Loucy (cell line): ENCODE results near the gene ARHGAP40.

ENCODE experiments used
- H2AFZ ChIP-seq: fragments of 200-600 bp; sonication (generic); 2 replicates; pipeline ENCODE4 v1.6.0; 2016; ENCODE audit warnings: antibody characterized with exemption, mild to moderate bottlenecking, low read length, moderate library complexity
- H3F3A ChIP-seq: fragments of 200-600 bp; 2 replicates; pipeline ENCODE4 v1.6.0; 2016; ENCODE audit warnings: antibody characterized with exemption, low read depth, mild to moderate bottlenecking
- H3K27me3 ChIP-seq: fragments of 200-600 bp; sonication (generic); 2 replicates; pipeline ENCODE4 v1.6.1; 2014; ENCODE audit warnings: low read length, mild to moderate bottlenecking; ENCODE audit not compliant: insufficient read depth, poor library complexity, severe bottlenecking
- H3K36me3 ChIP-seq: fragments of 200-600 bp; sonication (generic); 2 replicates; pipeline ENCODE4 v1.6.1; 2016; ENCODE audit warnings: low read length; ENCODE audit not compliant: insufficient read depth
- H3K4me1 ChIP-seq: fragments of 200-600 bp; sonication (generic); 2 replicates; pipeline ENCODE4 v1.5.1; 2014; ENCODE audit warnings: low read length, mild to moderate bottlenecking; ENCODE audit not compliant: insufficient read depth, poor library complexity, severe bottlenecking
- H3K4me2 ChIP-seq: fragments of 200-600 bp; sonication (generic); 2 replicates; pipeline ENCODE4 v1.6.0; 2014; ENCODE audit warnings: antibody characterized with exemption, low read length, low read depth, mild to moderate bottlenecking; ENCODE audit not compliant: poor library complexity, severe bottlenecking
- H3K4me3 ChIP-seq: fragments of 200-600 bp; sonication (generic); 2 replicates; pipeline ENCODE4 v1.5.1; 2014; ENCODE audit warnings: low read length, mild to moderate bottlenecking, mixed read lengths; ENCODE audit not compliant: poor library complexity, severe bottlenecking
- H3K79me2 ChIP-seq: fragments of 200-600 bp; sonication (generic); 2 replicates; pipeline ENCODE4 v1.6.1; 2014; ENCODE audit warnings: low read length; ENCODE audit not compliant: insufficient read depth
- H3K9ac ChIP-seq: fragments of 200-600 bp; sonication (generic); 2 replicates; pipeline ENCODE4 v1.6.0; 2014; ENCODE audit warnings: mild to moderate bottlenecking, low read depth, low read length, moderate library complexity; ENCODE audit not compliant: poor library complexity, severe bottlenecking
- H3K9me2 ChIP-seq: fragments of 200-600 bp; sonication (generic); replicated peaks from 2 replicates; pipeline ENCODE4 v1.6.1; 2016; ENCODE audit warnings: low read depth, low read length, mixed read lengths
- H3K9me3 ChIP-seq: fragments of 200-600 bp; sonication (generic); 2 replicates; pipeline ENCODE4 v1.6.1; 2014; ENCODE audit warnings: mild to moderate bottlenecking, antibody characterized with exemption, low read length, low read depth; ENCODE audit not compliant: insufficient read depth
- H4K20me1 ChIP-seq: fragments of 200-600 bp; sonication (generic); 2 replicates; pipeline ENCODE4 v1.6.0; 2014; ENCODE audit warnings: antibody characterized with exemption, low read length, mild to moderate bottlenecking; ENCODE audit not compliant: insufficient read depth, poor library complexity, severe bottlenecking
- CTCF ChIP-seq: fragments of 200-600 bp; sonication (generic); conservative IDR thresholded peaks from 2 replicates; pipeline ENCODE4 v1.5.1; 2014; ENCODE audit warnings: mild to moderate bottlenecking, antibody characterized with exemption, low read length
- EZH2phosphoT487 ChIP-seq: fragments of 200-600 bp; IDR thresholded peaks from 2 replicates; pipeline ENCODE4 v1.6.1; 2018; ENCODE audit warnings: antibody characterized with exemption, mild to moderate bottlenecking, moderate library complexity, borderline replicate concordance

Gene ARHGAP40

GRCh38 chr20:38671186-38671585 lies 69.6 kb downstream of the ARHGAP40 start:
- Histone ChIP-seq H3K9me3 (no peaks in the 10 kb centered on the region), H3K9me2 (no peaks in the 10 kb centered on the region), H3K27me3 (no peaks in the 10 kb centered on the region), H3K4me3 (no peak overlapping the region), H3K4me1 (no peaks in the 10 kb centered on the region), H4K20me1 (no peaks in the 10 kb centered on the region), H3K9ac (no peak overlapping the region), H3K36me3 (no peaks in the 10 kb centered on the region), H3F3A (no peaks in the 10 kb centered on the region), H3K79me2 (no peaks in the 10 kb centered on the region), H3K4me2 (no peak overlapping the region), H2AFZ (no peak overlapping the region)
- TF ChIP-seq CTCF: no peak
- no peak for TF ChIP-seq EZH2phosphoT487

- H3K4me2 ChIP-seq: no peak overlapping the region
Measured at GRCh38 chr20:38671701-38672292, 70.2 kb downstream of the ARHGAP40 start.

GRCh38 chr20:38672504-38672903 lies 70.9 kb downstream of the ARHGAP40 start:
- no peaks in the 10 kb centered on the region for H3K4me1 ChIP-seq
- TF ChIP-seq EZH2phosphoT487 (no peak), CTCF (no peak)
- H3K27me3 ChIP-seq: no peaks in the 10 kb centered on the region
- no peaks in the 10 kb centered on the region for H3K36me3 ChIP-seq
- no peak overlapping the region for H3K4me3 ChIP-seq
- H4K20me1 ChIP-seq: no peaks in the 10 kb centered on the region
- no peaks in the 10 kb centered on the region for H3K9me3 ChIP-seq
- no peaks in the 10 kb centered on the region for H3K9me2 ChIP-seq
- H3K9ac ChIP-seq: no peak overlapping the region
- no peak overlapping the region for H3K4me2 ChIP-seq
- H3F3A ChIP-seq: no peaks in the 10 kb centered on the region
- H3K79me2 ChIP-seq: no peaks in the 10 kb centered on the region
- no peak overlapping the region for H2AFZ ChIP-seq

More at GRCh38 chr20:38671701-38672292, 70.2 kb downstream of the ARHGAP40 start:
- Histone ChIP-seq H3K4me1 (no peaks in the 10 kb centered on the region), H3K9me3 (no peaks in the 10 kb centered on the region), H3F3A (no peaks in the 10 kb centered on the region), H2AFZ (no peak overlapping the region), H3K4me3 (no peak overlapping the region), H3K9ac (no peak overlapping the region), H3K36me3 (no peaks in the 10 kb centered on the region), H4K20me1 (no peaks in the 10 kb centered on the region), H3K79me2 (no peaks in the 10 kb centered on the region), H3K9me2 (no peaks in the 10 kb centered on the region), H3K27me3 (no peaks in the 10 kb centered on the region)
- TF ChIP-seq EZH2phosphoT487 (no peak), CTCF (no peak)
